Bronchial epithelial cell (primary cell): Measurements from ENCODE around the gene UTF1. TPM values are rescaled to one million over a fixed set of nuclear protein-coding genes. Genes with fewer than 3 reads are reported as not detected.

Source experiments
- DNase-seq: peaks from one replicate; pipeline ENCODE4 v3.0.0-alpha.2; 2010; ENCODE audit warnings: low read depth
- FAIRE-seq: peaks from 2 replicates; lab custom pipeline; 2011; peaks lifted over from hg19 to GRCh38; lab: Jason Lieb, UNC
- H3K27me3 ChIP-seq: 2 replicates; pipeline ENCODE4 v1.5.1; 2011; ENCODE audit warnings: low read length; ENCODE audit not compliant: control insufficient read depth, insufficient read depth
- H3K36me3 ChIP-seq: 2 replicates; pipeline ENCODE4 v1.5.1; 2011; ENCODE audit warnings: low read length; ENCODE audit not compliant: control insufficient read depth, insufficient read depth
- H3K4me3 ChIP-seq: 2 replicates; pipeline ENCODE4 v1.5.1; 2011; ENCODE audit warnings: mild to moderate bottlenecking, low read depth, low read length, control low read depth
- total RNA-seq: library from RNA; depleted of rRNA; stranded (reverse); fragments of >200 nt; gene quantifications from 2 replicates; pipeline ENCODE4 v1.2.1, GENCODE V29; 2014
- TF ChIP-seq, protein P1 (sequence below): IDR thresholded peaks from 2 replicates; pipeline ENCODE4 v1.5.1; 2011; ENCODE audit warnings: mild to moderate bottlenecking, moderate library complexity, low read length, control low read depth, inconsistent platforms; ENCODE audit not compliant: insufficient read depth, severe bottlenecking

The UTF1 gene
- total RNA-seq, 1 donor from 2014 or later: not detected

DNA sequence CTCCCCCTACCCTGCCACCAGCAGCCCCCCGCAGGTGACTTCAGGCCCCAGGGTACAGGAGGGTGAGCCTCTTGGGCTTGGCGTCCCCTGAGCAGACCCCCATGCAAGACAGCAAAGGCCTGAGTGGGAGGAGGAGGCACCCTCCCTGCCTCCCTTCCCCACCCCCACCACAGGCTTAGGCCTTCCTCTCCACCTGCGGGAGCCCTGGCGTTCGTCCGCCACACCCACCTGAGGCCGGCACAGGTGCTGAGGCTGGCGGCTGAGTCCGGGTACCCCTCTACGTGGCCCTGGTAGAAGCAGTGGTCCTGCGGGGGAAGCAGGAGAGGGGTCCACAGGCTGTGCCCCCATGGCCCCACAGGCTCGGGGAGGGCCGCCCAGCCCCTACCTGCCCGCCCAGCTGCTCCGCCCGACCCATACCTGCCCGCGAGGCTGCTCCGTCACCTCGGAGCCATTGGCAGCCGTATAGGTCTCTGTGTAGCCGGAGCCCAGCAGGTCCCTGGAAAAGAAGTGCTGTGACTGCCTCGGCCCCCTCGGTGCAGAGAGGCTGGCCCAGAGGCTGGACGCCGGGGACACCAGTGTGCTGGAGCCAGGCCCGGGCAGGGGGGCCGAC lies 43.6 kb downstream of the UTF1 start:
- H3K4me3 ChIP-seq: no peak overlapping the region
- FAIRE-seq (no peak), DNase-seq (no peak)
- TF ChIP-seq, protein P1, sequence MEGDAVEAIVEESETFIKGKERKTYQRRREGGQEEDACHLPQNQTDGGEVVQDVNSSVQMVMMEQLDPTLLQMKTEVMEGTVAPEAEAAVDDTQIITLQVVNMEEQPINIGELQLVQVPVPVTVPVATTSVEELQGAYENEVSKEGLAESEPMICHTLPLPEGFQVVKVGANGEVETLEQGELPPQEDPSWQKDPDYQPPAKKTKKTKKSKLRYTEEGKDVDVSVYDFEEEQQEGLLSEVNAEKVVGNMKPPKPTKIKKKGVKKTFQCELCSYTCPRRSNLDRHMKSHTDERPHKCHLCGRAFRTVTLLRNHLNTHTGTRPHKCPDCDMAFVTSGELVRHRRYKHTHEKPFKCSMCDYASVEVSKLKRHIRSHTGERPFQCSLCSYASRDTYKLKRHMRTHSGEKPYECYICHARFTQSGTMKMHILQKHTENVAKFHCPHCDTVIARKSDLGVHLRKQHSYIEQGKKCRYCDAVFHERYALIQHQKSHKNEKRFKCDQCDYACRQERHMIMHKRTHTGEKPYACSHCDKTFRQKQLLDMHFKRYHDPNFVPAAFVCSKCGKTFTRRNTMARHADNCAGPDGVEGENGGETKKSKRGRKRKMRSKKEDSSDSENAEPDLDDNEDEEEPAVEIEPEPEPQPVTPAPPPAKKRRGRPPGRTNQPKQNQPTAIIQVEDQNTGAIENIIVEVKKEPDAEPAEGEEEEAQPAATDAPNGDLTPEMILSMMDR: no peak
- H3K36me3 ChIP-seq: peaks cover 13% of the 10 kb centered on the region
- H3K27me3 ChIP-seq: no peaks in the 10 kb centered on the region

DNA sequence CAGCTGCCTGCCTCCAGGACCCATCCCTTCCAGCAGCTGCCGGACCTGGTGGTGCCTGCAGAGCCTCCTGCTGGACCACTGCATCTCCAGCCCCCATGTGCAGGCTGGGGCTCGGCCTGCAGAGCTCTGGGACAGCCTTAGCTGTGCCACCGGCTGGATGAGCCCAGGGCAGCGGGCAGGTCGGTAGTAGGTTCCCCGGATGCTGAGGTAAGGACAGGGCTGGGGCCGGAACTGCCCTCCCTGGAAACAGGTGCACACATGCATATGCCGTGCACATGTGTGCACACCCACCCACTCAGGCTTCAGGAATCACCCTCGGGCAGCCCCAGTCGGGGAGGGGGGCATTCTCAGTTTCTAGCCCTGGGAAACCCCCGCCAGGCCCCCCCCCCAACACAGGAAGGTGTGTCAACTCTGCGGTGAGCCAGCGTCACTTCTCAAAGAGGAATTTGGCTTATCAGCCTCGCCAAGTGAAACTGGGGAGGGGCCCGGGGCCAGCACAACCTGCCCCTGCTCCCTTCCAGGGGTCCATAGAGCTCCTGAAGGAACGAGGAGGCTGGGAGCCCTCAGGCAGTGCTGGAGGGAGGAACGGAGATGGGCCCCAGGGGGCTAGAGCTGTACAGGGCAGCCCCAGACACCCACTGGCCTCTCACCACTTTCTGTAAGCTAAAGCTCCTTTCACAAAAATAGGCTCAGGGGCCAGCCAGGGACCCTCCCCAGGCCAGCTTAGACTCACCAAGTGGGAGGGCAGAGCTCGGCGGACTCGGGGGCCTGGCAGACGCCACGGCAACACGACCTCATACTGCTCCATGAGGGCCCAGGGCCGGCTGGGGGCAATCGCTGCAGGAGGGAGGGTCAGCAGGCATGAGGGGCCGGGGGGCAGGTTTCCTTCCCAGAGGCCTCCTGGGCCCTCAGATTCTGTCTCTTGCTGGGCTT lies 45.0 kb downstream of the UTF1 start:
- Histone ChIP-seq H3K27me3 (no peaks in the 10 kb centered on the region), H3K4me3 (peak overlapping the region; percentile 37), H3K36me3 (peaks cover 10% of the 10 kb centered on the region)
- TF ChIP-seq, protein P1: no peak
- FAIRE-seq (no peak), DNase-seq (peak; percentile 77)

DNA sequence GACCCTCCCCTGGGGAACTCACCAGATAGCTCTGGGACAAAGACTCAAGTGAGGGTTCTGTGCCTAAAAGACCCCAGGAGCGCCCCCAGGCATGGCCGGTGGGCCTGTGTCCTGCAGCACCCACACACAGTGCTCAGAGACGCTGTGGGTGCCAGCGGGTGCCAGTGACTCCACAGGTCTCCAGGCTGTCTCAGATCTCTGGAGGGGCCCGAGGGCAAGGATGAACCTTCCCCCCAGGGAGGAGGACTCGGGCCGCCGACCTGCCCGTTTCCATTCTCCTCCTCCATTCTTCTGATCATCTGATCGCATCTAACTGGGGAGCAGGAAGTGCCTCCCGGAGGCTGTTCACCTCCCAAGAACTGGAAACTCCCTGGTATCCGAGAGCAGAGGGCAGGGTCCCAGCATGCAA lies 45.7 kb downstream of the UTF1 start:
- H3K4me3 ChIP-seq: peak overlapping the region; percentile 37
- DNase-seq (peak; percentile 50), FAIRE-seq (no peak)
- TF ChIP-seq, protein P1: no peak
- H3K27me3 ChIP-seq: no peaks in the 10 kb centered on the region
- peaks cover 9% of the 10 kb centered on the region for H3K36me3 ChIP-seq

DNA sequence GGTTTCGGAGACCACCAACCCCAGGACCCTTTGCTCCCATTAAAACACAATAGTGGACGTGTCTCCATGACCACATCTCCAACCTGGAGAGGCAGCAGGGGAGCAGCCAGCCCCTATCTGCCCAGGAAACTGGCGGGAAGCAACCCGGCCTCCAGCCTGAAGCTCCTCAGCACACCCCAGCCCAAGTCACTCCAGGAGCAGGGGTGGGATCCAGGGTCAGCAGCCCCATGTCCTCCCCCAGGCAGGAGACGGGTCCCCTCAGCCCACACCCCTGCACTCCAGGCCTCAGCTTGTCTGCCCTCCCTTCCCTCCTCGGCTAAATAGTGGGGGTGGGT lies 46.0 kb downstream of the UTF1 start:
- Histone ChIP-seq H3K27me3 (no peaks in the 10 kb centered on the region), H3K36me3 (peaks cover 8% of the 10 kb centered on the region), H3K4me3 (peak overlapping the region; percentile 37)
- TF ChIP-seq, protein P1: no peak
- no peak for DNase-seq
- no peak for FAIRE-seq

DNA sequence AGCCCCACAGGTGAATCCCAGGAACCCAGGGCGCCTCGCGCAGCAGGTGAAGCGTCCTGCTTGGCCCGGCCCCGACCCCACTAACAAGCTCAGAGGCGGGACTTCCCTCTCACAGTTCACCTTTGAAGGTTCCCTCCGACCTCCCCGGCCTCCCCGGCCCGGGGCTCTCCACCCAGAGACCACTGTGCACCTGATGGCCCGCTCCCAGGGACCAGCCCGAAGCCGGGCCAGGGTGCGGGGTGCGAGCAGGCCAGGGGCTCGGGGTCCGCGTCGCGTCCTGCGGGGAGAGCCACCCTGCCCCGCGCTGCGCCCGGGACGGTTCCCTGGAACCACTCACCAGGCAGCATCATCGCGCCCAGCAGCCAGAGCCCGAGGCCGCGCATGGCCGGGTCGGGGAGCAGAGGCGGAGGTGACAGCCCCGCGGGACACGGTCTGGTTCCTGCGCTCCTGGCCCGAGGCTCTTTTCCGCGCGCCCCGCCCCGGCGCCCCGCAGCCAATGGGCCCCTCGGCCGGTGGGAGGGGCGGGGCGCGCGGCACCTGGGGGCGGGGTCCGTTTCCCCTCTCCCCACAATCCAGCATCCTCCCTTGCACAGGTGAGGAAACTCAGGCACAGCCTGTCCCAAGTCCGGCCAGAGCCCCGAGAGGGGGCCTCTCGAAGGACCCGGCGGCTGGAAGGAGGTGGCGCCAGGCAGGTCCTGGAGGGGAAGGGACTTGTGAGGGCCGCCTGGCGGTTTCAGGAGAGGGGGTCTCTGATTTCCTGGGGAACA lies 46.6 kb downstream of the UTF1 start, which contains the start of gene ADAM8:
ADAM8 (minus strand) TSS at position 434 of the 767 bp plus-strand sequence; CDS start at position 383, 51 bp downstream.
- no peak for DNase-seq
- TF ChIP-seq, protein P1: no peak
- Histone ChIP-seq H3K4me3 (peak within 1 kb of the TSS; percentile 37), H3K27me3 (no peaks in the 10 kb centered on the region), H3K36me3 (peaks cover 11% of the 10 kb centered on the region)
- no peak for FAIRE-seq
